EL (cell line): ENCODE results near the gene KLHL15.

Experiments used
- DNase-seq: peaks from one replicate; pipeline ENCODE4 v3.0.0-alpha.2; 2016

The KLHL15 gene

GRCh38 chrX:23944234-23944633 lies 82.8 kb downstream of the KLHL15 start:
- DNase-seq, result no peak

GRCh38 chrX:23939203-23939602 lies 87.8 kb downstream of the KLHL15 start:
- no peak for DNase-seq

DNA sequence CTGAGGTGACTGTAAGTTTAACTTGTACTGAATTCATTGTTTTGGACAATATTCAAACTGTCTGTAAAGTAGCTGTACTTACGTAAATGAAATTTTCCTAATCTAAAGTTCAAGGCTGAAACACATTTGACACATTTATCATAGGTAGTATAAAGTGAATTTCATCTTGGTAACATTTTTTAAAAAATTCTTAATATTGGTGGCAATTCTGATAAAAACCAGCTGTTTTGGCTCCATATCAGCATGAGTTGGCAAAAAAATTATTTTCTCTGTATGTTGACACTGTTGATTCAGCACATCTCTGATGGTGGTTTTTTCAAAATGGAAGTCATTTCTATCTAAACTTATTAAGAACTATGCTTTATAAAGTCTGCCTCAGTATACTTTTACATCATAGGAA lies 88.3 kb downstream of the KLHL15 start:
- no peak for DNase-seq

GRCh38 chrX:23937100-23937499 lies 89.9 kb downstream of the KLHL15 start:
- DNase-seq, result no peak

DNA sequence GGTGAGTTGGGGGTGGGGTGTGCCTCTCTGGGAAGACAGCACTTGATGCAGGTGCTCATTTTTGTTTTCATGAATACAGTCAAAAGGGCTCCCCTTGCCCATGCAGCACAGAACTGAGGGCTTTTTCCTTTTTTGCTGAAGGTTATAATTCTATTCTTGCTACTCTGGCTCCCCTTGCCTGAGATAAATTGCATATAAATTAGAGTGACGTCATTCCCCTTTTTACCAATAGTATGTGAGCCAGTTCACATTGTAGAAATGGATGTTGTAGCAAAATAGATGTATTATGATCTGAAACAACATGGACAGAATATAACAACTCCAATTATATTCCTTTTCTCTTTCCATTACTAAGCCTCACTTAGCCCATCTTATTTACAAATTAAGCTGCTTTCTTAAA lies 90.8 kb downstream of the KLHL15 start:
- no peak for DNase-seq

DNA sequence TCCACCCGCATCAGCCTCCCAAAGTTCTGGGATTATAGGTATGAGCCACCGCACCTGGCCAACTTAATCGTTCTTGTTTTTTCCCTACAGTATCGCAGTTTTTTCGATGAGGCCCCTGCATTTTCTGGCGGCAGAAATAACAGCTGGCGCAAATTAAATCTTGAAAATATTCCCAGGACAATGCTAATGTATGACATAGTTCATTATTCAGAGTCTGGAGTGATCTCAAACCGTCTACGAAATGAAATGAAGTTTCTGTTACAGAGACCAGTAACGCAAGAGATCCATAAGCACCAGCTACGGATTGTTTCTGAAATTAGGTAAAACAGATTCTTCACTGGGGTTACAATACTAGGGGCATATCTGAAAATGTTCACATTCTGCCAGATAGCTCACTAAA lies 91.9 kb downstream of the KLHL15 start:
- no peak for DNase-seq
